Measurements from ENCODE around the gene COQ8A.
"Not testable (repeated sequence)": the region's sequence is repeated elsewhere in the genome, so short reads cannot be mapped to it uniquely, and the experiment has no call there.

COQ8A gene

GRCh38 chr1:226948051-226948450 is 8.0 kb downstream of the COQ8A start:
- Histone ChIP-seq H3K27me3 (ENCODE audit: control insufficient read depth, insufficient read depth, low read length) (no peaks in the 10 kb centered on the region), H3K9ac (ENCODE audit: low read length) (no peak overlapping the region), H3K4me1 (ENCODE audit: control insufficient read depth, insufficient read depth, low read length) (peaks cover 7% of the 10 kb centered on the region), H3K4me3 (ENCODE audit: low read length) (no peak overlapping the region), H3K27ac (ENCODE audit: low read depth, low read length) (no peak overlapping the region), H3K36me3 (ENCODE audit: control insufficient read depth, insufficient read depth, low read length) (no peaks in the 10 kb centered on the region)

GRCh38 chr1:226948480-226948879 is 8.4 kb downstream of the COQ8A start:
- Histone ChIP-seq H3K36me3 (ENCODE audit: control insufficient read depth, insufficient read depth, low read length) (no peaks in the 10 kb centered on the region), H3K9ac (ENCODE audit: low read length) (no peak overlapping the region), H3K27me3 (ENCODE audit: control insufficient read depth, insufficient read depth, low read length) (no peaks in the 10 kb centered on the region), H3K27ac (ENCODE audit: low read depth, low read length) (no peak overlapping the region), H3K4me3 (ENCODE audit: low read length) (no peak overlapping the region), H3K4me1 (ENCODE audit: control insufficient read depth, insufficient read depth, low read length) (peaks cover 7% of the 10 kb centered on the region)

GRCh38 chr1:226948996-226949395 is 8.9 kb downstream of the COQ8A start:
- Histone ChIP-seq H3K27me3 (ENCODE audit: control insufficient read depth, insufficient read depth, low read length) (no peaks in the 10 kb centered on the region), H3K4me1 (ENCODE audit: control insufficient read depth, insufficient read depth, low read length) (peaks cover 7% of the 10 kb centered on the region), H3K4me3 (ENCODE audit: low read length) (no peak overlapping the region), H3K36me3 (ENCODE audit: control insufficient read depth, insufficient read depth, low read length) (no peaks in the 10 kb centered on the region), H3K27ac (ENCODE audit: low read depth, low read length) (no peak overlapping the region), H3K9ac (ENCODE audit: low read length) (no peak overlapping the region)

DNA sequence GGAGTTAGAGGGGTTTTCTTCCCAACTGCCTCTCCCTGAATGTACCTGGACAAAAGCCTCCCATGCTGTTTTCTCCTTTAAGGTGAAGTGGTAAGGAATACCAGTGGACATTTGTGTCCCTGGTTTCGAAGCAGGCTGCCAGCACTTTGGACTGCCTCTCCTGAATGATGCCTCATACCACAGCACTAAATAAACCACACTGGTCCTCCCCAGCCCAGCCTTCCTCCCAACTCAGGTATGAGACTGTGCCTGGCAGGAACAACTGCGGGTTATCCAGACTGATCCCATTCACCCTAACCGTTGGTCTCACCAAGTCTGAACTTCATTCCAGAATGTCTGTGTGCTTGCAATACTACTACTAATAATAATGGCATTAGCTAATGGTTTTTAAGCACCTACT is 9.3 kb downstream of the COQ8A start:
- no peaks in the 10 kb centered on the region for H3K27me3 ChIP-seq (ENCODE audit: control insufficient read depth, insufficient read depth, low read length)
- peaks cover 7% of the 10 kb centered on the region for H3K4me1 ChIP-seq (ENCODE audit: control insufficient read depth, insufficient read depth, low read length)
- no peaks in the 10 kb centered on the region for H3K36me3 ChIP-seq (ENCODE audit: control insufficient read depth, insufficient read depth, low read length)
- no peak overlapping the region for H3K27ac ChIP-seq (ENCODE audit: low read depth, low read length)
- H3K4me3 ChIP-seq (ENCODE audit: low read length): no peak overlapping the region
- no peak overlapping the region for H3K9ac ChIP-seq (ENCODE audit: low read length)

- Histone ChIP-seq H3K36me3 (ENCODE audit: control insufficient read depth, insufficient read depth, low read length) (peaks cover 5% of the 10 kb centered on the region), H3K27ac (ENCODE audit: low read depth, low read length) (no peak overlapping the region), H3K4me3 (ENCODE audit: low read length) (no peak overlapping the region), H3K27me3 (ENCODE audit: control insufficient read depth, insufficient read depth, low read length) (no peaks in the 10 kb centered on the region), H3K4me1 (ENCODE audit: control insufficient read depth, insufficient read depth, low read length) (peaks cover 3% of the 10 kb centered on the region), H3K9ac (ENCODE audit: low read length) (no peak overlapping the region)
Measured at GRCh38 chr1:226950316-226950715, 10.2 kb downstream of the COQ8A start.

DNA sequence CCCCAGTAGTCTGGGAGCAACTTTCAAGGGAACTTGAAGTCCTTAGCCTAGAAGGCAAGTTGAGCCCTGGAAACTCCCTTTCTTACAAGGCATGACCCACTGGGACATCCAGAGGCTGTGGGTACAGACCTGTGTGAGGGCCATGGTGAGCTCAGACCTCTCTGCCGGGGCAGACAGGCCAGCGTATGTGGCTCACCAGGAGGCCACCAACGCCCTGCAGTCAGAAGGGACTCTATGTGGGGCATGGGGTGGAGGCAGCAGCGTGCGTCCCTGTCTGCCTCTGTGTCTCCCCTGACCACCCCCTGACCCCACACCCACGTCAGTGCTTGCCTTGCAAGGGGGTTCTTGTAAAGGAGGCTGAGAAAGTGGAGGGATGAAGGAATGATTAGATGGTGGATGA is 10.8 kb downstream of the COQ8A start:
- Histone ChIP-seq H3K4me1 (ENCODE audit: control insufficient read depth, insufficient read depth, low read length) (no peaks in the 10 kb centered on the region), H3K4me3 (ENCODE audit: low read length) (no peak overlapping the region), H3K27ac (ENCODE audit: low read depth, low read length) (no peak overlapping the region), H3K36me3 (ENCODE audit: control insufficient read depth, insufficient read depth, low read length) (peaks cover 5% of the 10 kb centered on the region), H3K27me3 (ENCODE audit: control insufficient read depth, insufficient read depth, low read length) (no peaks in the 10 kb centered on the region), H3K9ac (ENCODE audit: low read length) (no peak overlapping the region)

DNA sequence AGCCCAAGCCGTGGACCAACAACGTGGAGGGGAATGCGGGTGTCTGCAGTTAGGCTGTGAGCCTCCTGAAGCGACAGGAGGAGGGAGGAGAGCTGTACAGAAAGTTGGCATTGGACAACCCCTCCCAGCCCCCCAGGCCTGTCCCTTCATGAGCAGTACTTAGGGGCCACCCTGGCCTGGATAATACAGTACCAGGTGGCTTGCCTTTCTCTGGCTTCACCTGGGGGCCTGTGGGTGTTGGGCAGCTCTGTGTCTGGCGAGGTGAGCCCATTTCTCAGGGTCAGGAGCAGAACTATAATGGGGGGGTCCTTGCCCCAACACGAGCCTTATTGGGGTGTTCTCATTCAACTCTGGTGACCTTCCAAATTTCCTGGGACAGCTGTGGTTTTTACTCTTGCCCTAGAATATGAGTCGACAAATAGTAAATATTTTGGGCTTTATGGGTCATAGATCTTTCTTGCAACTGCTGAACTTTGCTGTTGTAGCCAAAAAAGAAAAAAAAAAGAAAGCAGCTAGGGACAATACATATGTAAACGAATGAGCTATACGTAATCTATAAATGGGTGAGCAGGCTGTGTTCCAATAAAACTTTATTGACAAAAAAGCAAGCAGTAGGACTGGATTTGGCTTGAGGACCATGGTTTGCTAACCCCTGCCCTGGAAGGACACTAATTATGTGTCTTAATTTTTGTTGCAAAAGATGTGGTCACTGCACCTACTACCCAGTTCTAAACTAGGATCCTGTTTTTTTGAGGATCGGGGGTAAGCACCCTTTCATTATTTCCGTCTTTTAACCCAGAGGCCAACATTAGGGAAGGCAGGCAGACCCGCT is 11.4 kb downstream of the COQ8A start:
- Histone ChIP-seq H3K9ac (ENCODE audit: low read length) (no peak overlapping the region), H3K27me3 (ENCODE audit: control insufficient read depth, insufficient read depth, low read length) (no peaks in the 10 kb centered on the region), H3K27ac (ENCODE audit: low read depth, low read length) (no peak overlapping the region), H3K4me3 (ENCODE audit: low read length) (no peak overlapping the region), H3K36me3 (ENCODE audit: control insufficient read depth, insufficient read depth, low read length) (peaks cover 5% of the 10 kb centered on the region), H3K4me1 (ENCODE audit: control insufficient read depth, insufficient read depth, low read length) (no peaks in the 10 kb centered on the region)

- no peaks in the 10 kb centered on the region for H3K4me1 ChIP-seq (ENCODE audit: control insufficient read depth, insufficient read depth, low read length)
- no peak overlapping the region for H3K9ac ChIP-seq (ENCODE audit: low read length)
- H3K27ac ChIP-seq (ENCODE audit: low read depth, low read length): no peak overlapping the region
- H3K36me3 ChIP-seq (ENCODE audit: control insufficient read depth, insufficient read depth, low read length): peaks cover 5% of the 10 kb centered on the region
- H3K4me3 ChIP-seq (ENCODE audit: low read length): no peak overlapping the region
- no peaks in the 10 kb centered on the region for H3K27me3 ChIP-seq (ENCODE audit: control insufficient read depth, insufficient read depth, low read length)
Measured at GRCh38 chr1:226952118-226952441, 12.0 kb downstream of the COQ8A start.

- H3K27me3 ChIP-seq (ENCODE audit: control insufficient read depth, insufficient read depth, low read length): no peaks in the 10 kb centered on the region
- H3K9ac ChIP-seq (ENCODE audit: low read length): no peak overlapping the region
- no peaks in the 10 kb centered on the region for H3K4me1 ChIP-seq (ENCODE audit: control insufficient read depth, insufficient read depth, low read length)
- no peak overlapping the region for H3K4me3 ChIP-seq (ENCODE audit: low read length)
- H3K27ac ChIP-seq (ENCODE audit: low read depth, low read length): no peak overlapping the region
- peaks cover 5% of the 10 kb centered on the region for H3K36me3 ChIP-seq (ENCODE audit: control insufficient read depth, insufficient read depth, low read length)
Measured at GRCh38 chr1:226953175-226953800, 13.2 kb downstream of the COQ8A start.

- Histone ChIP-seq H3K9ac (ENCODE audit: low read length) (no peak overlapping the region), H3K4me3 (ENCODE audit: low read length) (no peak overlapping the region), H3K36me3 (ENCODE audit: control insufficient read depth, insufficient read depth, low read length) (peaks cover 5% of the 10 kb centered on the region), H3K27ac (ENCODE audit: low read depth, low read length) (no peak overlapping the region), H3K27me3 (ENCODE audit: control insufficient read depth, insufficient read depth, low read length) (no peaks in the 10 kb centered on the region), H3K4me1 (ENCODE audit: control insufficient read depth, insufficient read depth, low read length) (no peaks in the 10 kb centered on the region)
Measured at GRCh38 chr1:226954337-226954736, 14.2 kb downstream of the COQ8A start.

- Histone ChIP-seq H3K9ac (ENCODE audit: low read length) (no peak overlapping the region), H3K4me3 (ENCODE audit: low read length) (no peak overlapping the region), H3K4me1 (ENCODE audit: control insufficient read depth, insufficient read depth, low read length) (no peaks in the 10 kb centered on the region), H3K36me3 (ENCODE audit: control insufficient read depth, insufficient read depth, low read length) (peaks cover 5% of the 10 kb centered on the region), H3K27me3 (ENCODE audit: control insufficient read depth, insufficient read depth, low read length) (no peaks in the 10 kb centered on the region), H3K27ac (ENCODE audit: low read depth, low read length) (no peak overlapping the region)
Measured at GRCh38 chr1:226954777-226955176, 14.7 kb downstream of the COQ8A start.

DNA sequence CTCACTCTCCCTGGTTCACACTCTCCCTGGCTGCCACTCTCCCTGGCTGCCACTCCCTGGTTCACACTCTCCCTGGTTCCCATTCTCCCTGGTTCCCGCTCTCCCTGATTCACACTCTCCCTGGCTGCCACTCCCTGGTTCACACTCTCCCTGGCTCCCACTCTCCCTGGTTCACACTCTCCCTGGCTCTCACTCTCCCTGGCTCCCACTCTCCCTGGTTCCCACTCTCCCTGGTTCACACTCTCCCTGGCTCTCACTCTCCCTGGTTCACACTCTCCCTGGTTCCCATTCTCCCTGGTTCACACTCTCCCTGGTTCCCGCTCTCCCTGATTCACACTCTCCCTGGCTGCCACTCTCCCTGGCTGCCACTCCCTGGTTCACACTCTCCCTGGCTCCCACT is 15.8 kb downstream of the COQ8A start:
- H3K4me3 ChIP-seq (ENCODE audit: low read length); H3K36me3 ChIP-seq (ENCODE audit: control insufficient read depth, insufficient read depth, low read length); H3K27me3 ChIP-seq (ENCODE audit: control insufficient read depth, insufficient read depth, low read length); H3K27ac ChIP-seq (ENCODE audit: low read depth, low read length); H3K4me1 ChIP-seq (ENCODE audit: control insufficient read depth, insufficient read depth, low read length); H3K9ac ChIP-seq (ENCODE audit: low read length): not testable (repeated sequence)
